Measurements from ENCODE around the gene ABCC2. TPM values are rescaled to one million over a fixed set of nuclear protein-coding genes. Genes with fewer than 3 reads are reported as not detected.

The ABCC2 gene
- total and polyA plus RNA-seq, 7 donors, result 0.41 to 3.9 (median 1.3) TPM; not detected in 1

GRCh38 chr10:99796928-99797327 is 14.5 kb downstream of the ABCC2 start:
- 93 to 94% methylated on average over 6 of the region's 6 CpGs for WGBS, 2 donors
- no peaks in the 10 kb centered on the region for H3K4me1 ChIP-seq
- no peak overlapping the region for H3K4me3 ChIP-seq
- H3K27ac ChIP-seq, result no peak overlapping the region
- no peak for TF ChIP-seq POLR2AphosphoS5 (IDR thresholded peaks at IDR 0.05)
- no peak for TF ChIP-seq POLR2A (IDR thresholded peaks at IDR 0.05)
- TF ChIP-seq CTCF (IDR thresholded peaks at IDR 0.05), result no peak
- TF ChIP-seq EP300 (IDR thresholded peaks at IDR 0.05), result no peak
- intact Hi-C loops (cut with DNase I), result no loop called here
- no peaks in the 10 kb centered on the region for H3K9me3 ChIP-seq
- H3K27me3 ChIP-seq, result no peaks in the 10 kb centered on the region
- H3K36me3 ChIP-seq, result no peaks in the 10 kb centered on the region
- no peak for DNase-seq

- H3K9me3 ChIP-seq, result no peaks in the 10 kb centered on the region
- H3K27ac ChIP-seq, result no peak overlapping the region
- H3K27me3 ChIP-seq, result no peaks in the 10 kb centered on the region
- H3K4me1 ChIP-seq, result no peaks in the 10 kb centered on the region
- H3K4me3 ChIP-seq, result no peak overlapping the region
- 93 to 94% methylated on average over 4 of the region's 4 CpGs for WGBS, 2 donors
- H3K36me3 ChIP-seq, result no peaks in the 10 kb centered on the region
- no peak for DNase-seq
- intact Hi-C loops (cut with DNase I), result no loop called here
- no peak for TF ChIP-seq POLR2AphosphoS5 (IDR thresholded peaks at IDR 0.05)
- TF ChIP-seq POLR2A (IDR thresholded peaks at IDR 0.05), result no peak
- TF ChIP-seq CTCF (IDR thresholded peaks at IDR 0.05), result no peak
- no peak for TF ChIP-seq EP300 (IDR thresholded peaks at IDR 0.05)
Observed at GRCh38 chr10:99798031-99798430, 15.6 kb downstream of the ABCC2 start.

GRCh38 chr10:99798920-99799319 is 16.5 kb downstream of the ABCC2 start:
- no peak overlapping the region for H3K4me3 ChIP-seq
- TF ChIP-seq POLR2A (IDR thresholded peaks at IDR 0.05), result no peak
- TF ChIP-seq POLR2AphosphoS5 (IDR thresholded peaks at IDR 0.05), result no peak
- no peak for TF ChIP-seq CTCF (IDR thresholded peaks at IDR 0.05)
- no peak for TF ChIP-seq EP300 (IDR thresholded peaks at IDR 0.05)
- no peaks in the 10 kb centered on the region for H3K4me1 ChIP-seq
- no peaks in the 10 kb centered on the region for H3K9me3 ChIP-seq
- H3K27me3 ChIP-seq, result no peaks in the 10 kb centered on the region
- DNase-seq, result no peak
- WGBS, 2 donors, result 91 to 93% methylated on average over 3 of the region's 3 CpGs
- intact Hi-C loops (cut with DNase I), result no loop called here
- no peaks in the 10 kb centered on the region for H3K36me3 ChIP-seq
- no peak overlapping the region for H3K27ac ChIP-seq

GRCh38 chr10:99799613-99800012 is 17.2 kb downstream of the ABCC2 start:
- TF ChIP-seq POLR2A (IDR thresholded peaks at IDR 0.05) (no peak), POLR2AphosphoS5 (IDR thresholded peaks at IDR 0.05) (no peak), CTCF (IDR thresholded peaks at IDR 0.05) (no peak), EP300 (IDR thresholded peaks at IDR 0.05) (no peak)
- H3K4me1 ChIP-seq, result no peaks in the 10 kb centered on the region
- no peak for DNase-seq
- no peaks in the 10 kb centered on the region for H3K9me3 ChIP-seq
- no peak overlapping the region for H3K4me3 ChIP-seq
- intact Hi-C loops (cut with DNase I), result no loop called here
- no peaks in the 10 kb centered on the region for H3K27me3 ChIP-seq
- H3K27ac ChIP-seq, result no peak overlapping the region
- no peaks in the 10 kb centered on the region for H3K36me3 ChIP-seq
- 93 to 94% methylated on average over 4 of the region's 4 CpGs for WGBS, 2 donors

- no peaks in the 10 kb centered on the region for H3K27me3 ChIP-seq
- TF ChIP-seq POLR2AphosphoS5 (IDR thresholded peaks at IDR 0.05) (no peak), EP300 (IDR thresholded peaks at IDR 0.05) (no peak), CTCF (IDR thresholded peaks at IDR 0.05) (no peak), POLR2A (IDR thresholded peaks at IDR 0.05) (no peak)
- H3K9me3 ChIP-seq, result no peaks in the 10 kb centered on the region
- no peak overlapping the region for H3K4me3 ChIP-seq
- WGBS, 2 donors, result 95 to 97% methylated on average over 3 of the region's 3 CpGs
- peaks cover 0 to 3% (median under 1%) of the 10 kb centered on the region in 4 donors for H3K4me1 ChIP-seq
- DNase-seq, result no peak
- intact Hi-C loops (cut with DNase I), result no loop called here
- H3K27ac ChIP-seq, result no peak overlapping the region
- no peaks in the 10 kb centered on the region for H3K36me3 ChIP-seq
Observed at GRCh38 chr10:99804471-99804870, 22.0 kb downstream of the ABCC2 start.
